Left ventricle myocardium superior (tissue), 1 donor: ENCODE measurements around the gene ZCCHC7. TPM values are rescaled to one million over a fixed set of nuclear protein-coding genes. Genes with fewer than 3 reads are reported as not detected.
"Not testable (repeated sequence)": the region's sequence is repeated elsewhere in the genome, so short reads cannot be mapped to it uniquely, and the experiment has no call there.

Experiments
- ATAC-seq: fragments of 200-7000 bp; cut with Tn5 transposase; one replicate; pipeline ENCODE4 v1.9.1; 2020; ENCODE audit warnings: mild to moderate bottlenecking, moderate library complexity
- DNase-seq: peaks from one replicate; pipeline ENCODE4 v3.0.0-alpha.2; 2020
- intact Hi-C: fragments of 100-400 bp; cut with micrococcal nuclease; formaldehyde crosslinking; loops from one replicate; pipeline ENCODE4 v1.11.0; 2022
- total RNA-seq: library from RNA; stranded (reverse); fragmentation: NEBNext Ultra II Directional; extraction: Animal tissue kit (Norgen Biotek cat#: 25700); gene quantifications from one replicate; pipeline ENCODE4 v1.2.1, GENCODE V29; 2021
- donor health status: DM: no; HTN: yes; CAD: no; lungs with severe emphysema.

The ZCCHC7 gene
- total RNA-seq, 1 donor from 2014 or later: 9.0 TPM

DNA sequence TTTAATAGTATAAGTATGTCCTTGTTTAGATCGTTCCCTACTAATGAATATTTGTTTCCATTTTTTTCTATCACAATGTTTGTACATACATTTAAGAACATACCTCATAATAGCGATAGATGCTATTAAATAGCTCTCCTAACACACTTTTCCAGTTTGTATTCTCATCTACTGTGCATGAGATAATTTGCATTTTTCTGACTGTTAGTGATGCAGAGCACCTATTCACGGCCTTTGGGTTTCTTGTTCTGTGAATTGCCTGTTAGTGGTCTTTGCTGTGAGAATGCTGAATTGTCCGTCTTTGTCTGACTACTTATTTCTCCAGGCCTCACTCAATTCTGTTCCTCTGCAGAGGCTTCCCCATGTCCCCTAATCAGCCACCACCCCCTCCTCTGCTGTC is 5.9 kb upstream of the ZCCHC7 start:
- DNase-seq, intact Hi-C loops, ATAC-seq: not testable (repeated sequence)

DNA sequence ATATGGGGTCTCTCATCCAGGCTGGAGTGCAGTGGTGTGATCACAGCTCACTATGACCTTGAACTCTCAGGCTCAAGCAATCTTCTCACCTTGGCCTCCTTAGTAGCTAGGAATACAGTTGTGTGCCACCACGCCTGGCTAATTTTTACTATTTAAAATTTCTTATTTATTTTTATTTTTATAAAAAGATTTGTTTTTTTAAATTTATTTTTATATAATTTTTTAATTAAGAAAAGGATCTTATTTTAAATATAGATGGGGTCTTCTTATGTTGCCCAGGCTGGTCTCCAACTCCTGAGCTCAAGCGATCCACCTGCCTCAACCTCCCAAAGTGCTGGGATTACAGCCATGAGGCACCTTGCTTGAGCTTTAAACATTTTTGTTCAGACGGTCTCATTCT is 2.4 kb upstream of the ZCCHC7 start:
- no peak for ATAC-seq
- DNase-seq: no peak
- intact Hi-C loops: no loop called here

DNA sequence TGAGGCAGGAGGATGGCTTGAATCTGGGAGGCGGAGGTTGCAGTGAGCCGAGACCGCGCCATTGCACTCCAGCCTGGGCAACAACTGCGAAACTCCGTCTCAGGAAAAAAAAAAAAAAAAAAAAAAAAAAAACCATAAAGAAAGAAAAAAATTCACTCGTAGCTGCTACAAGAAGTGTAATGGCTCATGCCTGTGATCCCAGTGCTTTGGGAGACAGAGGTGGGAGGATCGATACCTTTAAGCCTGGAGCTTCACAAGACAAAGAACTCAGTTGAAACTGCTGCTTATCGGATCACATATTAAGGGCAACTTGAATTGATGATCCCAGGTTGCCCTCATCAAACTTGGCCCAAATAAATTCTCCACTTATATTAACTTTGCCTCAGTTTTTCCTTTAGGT is 1.0 kb upstream of the ZCCHC7 start:
- ATAC-seq: no peak
- intact Hi-C loops: no loop called here
- DNase-seq: no peak

DNA sequence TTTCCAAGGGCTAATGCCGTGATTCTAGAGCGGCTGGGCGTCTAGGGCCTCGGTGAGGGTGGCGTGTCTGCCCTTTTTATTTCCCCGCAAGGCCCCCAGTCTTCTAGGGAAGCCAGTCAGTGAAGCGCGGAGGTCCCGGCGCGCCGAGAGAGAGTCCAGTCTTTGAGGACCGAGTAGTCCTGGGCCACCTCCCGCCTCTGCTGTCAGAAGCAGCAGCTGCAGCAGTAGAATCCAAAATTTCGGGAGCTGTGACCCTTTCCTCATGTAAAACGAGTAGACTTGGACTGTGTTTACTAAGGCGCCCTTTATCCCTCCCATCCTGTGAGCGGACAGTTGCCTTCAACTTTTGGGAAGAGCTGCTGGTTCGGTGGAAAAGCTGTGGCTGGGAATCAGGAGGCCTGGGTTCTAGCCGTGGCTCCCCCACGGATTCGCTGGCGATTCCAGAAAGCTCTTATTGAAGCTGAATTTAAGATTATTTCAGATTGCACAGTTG is 515 bp downstream of the ZCCHC7 start:
- intact Hi-C loops, DNase-seq: not testable (repeated sequence)
- ATAC-seq: peak; percentile 54

DNA sequence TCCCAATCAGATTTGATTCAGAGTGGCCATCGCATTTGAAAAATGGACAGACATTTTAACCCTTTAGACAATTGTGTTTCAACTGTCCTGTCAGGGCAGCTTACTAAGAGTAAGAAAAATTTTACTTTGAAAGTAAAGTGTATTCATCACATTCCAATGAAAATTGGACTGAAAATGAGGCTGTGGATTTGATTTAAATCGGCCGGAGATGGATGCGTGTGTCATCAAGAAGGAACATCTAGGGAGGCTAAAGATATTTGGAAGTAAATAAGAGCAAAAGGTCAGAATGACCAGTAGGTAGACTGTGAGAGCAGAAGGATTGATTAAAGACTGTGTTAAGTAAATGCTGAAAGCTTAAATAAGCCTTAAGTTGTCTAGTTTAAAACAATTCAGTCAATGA is 1.5 kb downstream of the ZCCHC7 start:
- intact Hi-C loops: no loop called here

DNA sequence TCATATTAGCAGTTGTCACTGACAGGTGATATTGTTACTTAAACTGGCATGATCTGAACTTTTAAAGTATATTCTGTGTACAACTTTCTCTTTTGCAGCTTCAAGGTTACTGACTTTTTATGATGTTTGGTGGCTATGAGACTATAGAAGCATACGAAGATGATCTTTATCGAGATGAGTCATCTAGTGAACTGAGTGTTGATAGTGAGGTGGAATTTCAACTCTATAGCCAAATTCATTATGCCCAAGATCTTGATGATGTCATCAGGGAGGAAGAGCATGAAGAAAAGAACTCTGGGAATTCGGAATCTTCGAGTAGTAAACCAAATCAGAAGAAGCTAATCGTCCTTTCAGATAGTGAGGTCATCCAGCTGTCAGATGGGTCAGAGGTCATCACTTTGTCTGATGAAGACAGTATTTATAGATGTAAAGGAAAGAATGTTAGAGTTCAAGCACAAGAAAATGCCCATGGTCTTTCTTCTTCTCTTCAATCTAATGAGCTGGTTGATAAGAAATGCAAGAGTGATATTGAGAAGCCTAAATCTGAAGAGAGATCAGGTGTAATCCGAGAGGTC is 5.9 kb downstream of the ZCCHC7 start:
- ATAC-seq (no peak), DNase-seq (no peak)
- intact Hi-C loops: no loop called here

More for the DNA sequence above, 1.5 kb downstream of the ZCCHC7 start:
- ATAC-seq: no peak
- no peak for DNase-seq

DNA sequence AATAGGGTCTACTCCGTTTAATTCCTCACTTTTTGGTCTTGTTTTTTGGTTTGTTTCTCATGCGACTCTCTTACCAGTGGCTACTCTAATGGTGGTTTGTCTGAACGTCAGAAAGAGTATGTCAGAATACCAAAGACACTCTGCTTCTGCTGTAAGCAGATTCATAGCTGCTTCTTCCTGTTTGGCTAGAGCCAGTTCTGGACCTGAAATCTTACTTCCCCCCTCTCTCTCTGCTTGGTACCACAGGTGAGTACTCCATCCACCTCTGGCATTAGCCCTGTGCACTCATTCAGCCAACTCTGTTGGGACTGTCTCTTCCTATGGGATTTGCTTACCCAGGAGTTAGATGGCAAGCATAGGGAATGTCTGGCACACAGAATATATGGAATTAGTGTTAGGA is 6.6 kb downstream of the ZCCHC7 start:
- DNase-seq: no peak
- intact Hi-C loops: no loop called here
- no peak for ATAC-seq

DNA sequence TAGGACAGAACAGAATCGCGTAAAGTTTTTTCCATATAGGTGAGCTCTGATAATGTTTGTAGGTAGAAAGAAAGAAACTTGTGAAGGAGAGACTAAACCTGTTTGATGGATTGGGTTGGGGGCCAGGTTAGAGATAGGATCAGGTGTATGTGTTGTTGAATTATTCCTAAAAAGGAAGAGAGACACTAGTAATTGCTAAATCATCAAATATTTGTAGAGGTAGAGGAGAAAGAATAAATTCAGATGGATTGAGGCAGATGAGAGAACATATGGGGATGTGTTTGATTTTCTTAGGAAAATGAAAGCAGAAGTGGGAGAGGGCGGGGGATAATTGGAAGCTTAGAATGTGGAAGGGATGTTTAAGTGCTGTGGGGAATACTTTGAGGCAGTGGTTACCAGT is 7.7 kb downstream of the ZCCHC7 start:
- DNase-seq: no peak
- intact Hi-C loops: no loop called here
- ATAC-seq: no peak

DNA sequence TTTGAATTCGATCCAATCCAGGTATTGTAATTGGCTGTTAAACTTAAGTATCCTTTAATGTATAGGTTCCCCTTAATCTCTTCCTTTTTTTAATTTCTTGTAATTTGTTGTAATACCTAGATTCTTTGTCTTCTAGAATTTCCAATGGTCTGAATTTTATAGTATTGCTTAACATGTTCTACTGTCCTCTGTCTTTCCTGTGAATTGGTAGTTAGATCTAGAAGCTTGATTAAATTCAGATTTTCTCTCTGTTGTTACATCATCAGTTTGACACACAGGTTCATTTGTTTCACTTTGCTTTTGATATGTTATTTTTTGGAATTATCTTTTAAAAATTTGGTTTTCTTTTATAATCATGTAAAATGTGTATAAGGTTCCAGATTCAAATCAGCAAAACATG is 13.8 kb downstream of the ZCCHC7 start:
- ATAC-seq (no peak), DNase-seq (no peak)
- intact Hi-C loops: no loop called here

DNA sequence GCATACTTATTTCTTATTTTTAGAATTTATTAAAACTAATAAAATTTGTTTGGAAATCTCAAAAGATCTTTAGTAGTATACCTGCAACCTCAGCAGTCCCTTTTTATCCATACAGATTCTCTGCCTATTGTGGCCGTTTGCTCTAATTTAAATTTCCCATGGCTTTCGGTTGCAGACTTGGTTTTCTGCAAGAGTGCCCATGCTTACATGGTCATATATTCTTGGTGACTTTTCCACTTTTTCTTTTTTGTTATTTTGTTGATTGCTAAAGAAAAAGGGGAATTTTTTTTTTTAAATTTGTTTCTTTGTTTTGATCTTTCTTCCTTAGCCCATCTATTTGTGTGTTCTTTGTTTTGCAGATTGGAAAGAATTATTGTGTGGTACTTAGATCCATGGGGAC is 20.6 kb downstream of the ZCCHC7 start:
- intact Hi-C loops: no loop called here
- no peak for ATAC-seq
- no peak for DNase-seq

DNA sequence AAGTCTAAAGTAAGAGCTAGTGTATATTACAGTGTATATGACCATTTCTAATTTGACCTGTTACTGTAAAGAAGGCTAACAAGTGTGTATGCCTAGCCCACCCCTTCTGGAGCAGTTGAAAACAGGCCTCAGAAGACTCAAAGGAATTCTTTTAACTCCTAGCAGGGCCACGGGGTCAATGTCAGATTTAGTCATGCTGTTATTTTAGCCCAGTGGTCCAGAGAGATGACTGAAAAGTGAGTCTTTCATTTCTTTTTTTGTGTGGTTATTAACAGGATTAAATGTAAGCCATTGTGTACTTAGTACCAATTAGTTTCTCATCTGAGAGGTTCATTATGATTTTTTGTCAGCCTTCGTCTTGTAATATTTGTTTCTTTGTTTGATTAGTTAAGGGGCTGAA is 24.4 kb downstream of the ZCCHC7 start:
- ATAC-seq (no peak), DNase-seq (no peak)
- intact Hi-C loops: no loop called here

DNA sequence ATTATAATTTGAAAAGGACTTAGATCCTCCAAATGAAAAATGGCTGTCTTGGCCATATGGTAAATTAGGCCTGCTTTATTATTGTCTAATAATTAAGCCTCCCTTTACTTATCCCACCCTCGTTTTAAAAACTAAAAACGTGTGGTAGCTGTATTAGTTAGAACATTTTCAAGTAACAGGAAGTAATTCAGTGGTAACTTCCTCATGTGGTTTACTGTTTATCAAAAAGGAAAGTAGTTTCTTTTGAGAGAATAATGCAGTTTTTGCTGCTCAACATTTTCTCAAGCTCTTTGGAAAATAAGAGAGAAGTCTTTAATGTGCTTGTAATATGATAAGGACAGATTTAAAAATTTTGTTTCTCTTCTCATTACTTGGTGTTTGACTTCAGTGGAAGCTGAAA is 26.0 kb downstream of the ZCCHC7 start:
- no peak for DNase-seq
- no peak for ATAC-seq
- intact Hi-C loops: no loop called here

DNA sequence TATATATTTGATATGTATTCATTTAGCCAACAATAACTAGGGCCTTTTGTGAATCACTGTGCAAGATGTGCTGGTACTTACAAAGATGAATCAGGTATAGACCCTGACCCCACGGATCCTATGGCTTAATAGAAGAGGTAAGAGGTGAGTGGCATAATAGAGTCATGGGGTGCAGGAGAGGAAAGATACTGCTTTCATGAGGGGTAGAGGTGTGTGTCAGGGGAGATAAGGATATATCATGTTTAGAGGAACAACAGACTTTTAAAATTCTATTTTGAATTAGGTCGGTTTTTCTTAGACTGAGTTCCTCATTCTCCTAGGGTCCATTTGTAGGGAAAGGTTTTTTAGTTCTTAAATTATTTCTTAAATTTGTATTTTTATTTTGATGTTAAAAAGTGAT is 27.8 kb downstream of the ZCCHC7 start:
- ATAC-seq (no peak), DNase-seq (no peak)
- intact Hi-C loops: no loop called here

DNA sequence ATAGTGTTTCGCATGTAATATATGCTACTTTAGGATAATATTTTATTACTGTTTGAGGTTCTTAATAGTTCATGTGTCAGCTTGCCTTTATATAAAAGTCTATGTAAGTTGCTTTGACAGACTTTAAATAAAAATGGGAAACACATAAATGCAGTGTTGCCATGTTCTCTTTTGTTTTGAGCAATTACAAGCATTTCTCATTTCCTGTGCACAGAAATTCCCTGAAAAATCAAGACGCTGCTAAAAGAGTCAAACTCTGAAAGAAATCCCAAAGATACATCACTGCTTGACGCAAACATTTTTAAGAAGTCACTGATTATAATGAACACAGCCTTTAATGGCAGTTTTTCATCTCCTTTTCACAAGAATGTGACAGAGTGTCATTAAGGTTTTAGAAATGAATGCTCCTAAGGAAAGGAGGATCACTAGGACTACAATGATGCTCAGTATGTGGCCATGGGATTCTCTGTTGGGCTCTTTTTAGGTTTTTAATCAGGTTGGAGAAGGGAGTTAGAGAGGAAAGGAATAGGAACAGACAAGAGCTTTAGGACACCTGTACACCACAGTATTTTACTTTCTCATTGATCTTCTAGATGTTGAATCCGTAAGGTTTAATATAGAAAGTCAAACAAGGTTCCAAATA is 29.4 kb downstream of the ZCCHC7 start:
- intact Hi-C loops: no loop called here
- ATAC-seq: no peak
- no peak for DNase-seq

DNA sequence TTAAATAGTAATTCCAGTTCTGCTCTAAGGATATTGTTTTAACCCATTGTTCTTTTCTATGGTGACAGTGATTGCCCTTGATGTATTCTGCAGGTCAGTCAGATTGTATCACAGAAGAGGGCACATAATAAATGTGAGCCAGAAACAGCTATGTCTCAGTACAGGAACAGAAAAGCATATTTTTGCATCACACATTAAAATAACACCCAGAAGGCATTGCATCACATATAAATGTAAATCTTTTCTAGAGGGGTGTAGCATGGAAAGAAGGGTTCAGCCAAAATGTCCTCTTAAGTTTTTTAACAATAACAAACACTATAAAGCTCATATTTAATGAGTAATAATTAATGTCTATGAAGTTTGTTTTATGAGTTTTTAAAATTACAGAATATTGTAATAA is 30.0 kb downstream of the ZCCHC7 start:
- ATAC-seq (no peak), DNase-seq (no peak)
- intact Hi-C loops: no loop called here

DNA sequence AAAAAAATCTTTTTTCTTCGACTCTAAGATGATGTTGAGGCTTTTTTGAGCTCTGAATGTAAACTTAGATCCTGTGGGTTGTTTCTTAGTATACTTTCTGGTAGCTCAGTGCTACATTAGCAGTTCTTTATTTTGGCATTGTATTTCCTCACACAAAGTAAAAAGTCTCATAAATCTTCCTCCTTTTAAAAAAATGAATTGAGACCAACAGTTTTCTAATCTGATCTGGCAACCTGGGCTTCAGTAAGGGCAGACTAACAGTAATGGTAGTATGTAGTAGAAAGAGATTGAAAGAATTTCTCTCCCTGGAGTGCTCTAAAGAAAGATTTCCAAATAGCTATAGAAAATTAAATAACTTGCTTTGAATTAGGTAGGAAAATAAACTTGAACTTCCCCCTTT is 31.4 kb downstream of the ZCCHC7 start:
- no peak for DNase-seq
- intact Hi-C loops: no loop called here

DNA sequence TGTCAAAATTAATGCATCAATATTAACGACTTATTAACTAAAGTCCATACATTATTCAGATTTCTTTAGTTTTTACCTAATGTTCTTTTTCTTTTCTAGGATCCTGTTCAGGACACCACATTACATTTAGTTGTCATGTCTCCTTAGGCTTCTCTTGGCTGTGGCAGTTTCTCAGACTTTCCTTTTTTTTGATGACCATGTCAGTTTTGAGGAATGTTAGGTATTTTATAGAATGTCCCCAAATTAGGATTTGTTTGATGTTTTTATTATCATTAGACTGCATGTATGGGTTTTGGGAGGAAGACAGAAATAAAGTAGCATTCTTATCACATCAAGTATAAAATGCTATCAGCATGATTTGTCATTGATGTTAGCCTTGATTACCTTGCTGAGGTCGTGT is 32.0 kb downstream of the ZCCHC7 start:
- DNase-seq (no peak), ATAC-seq (no peak)

More for the DNA sequence above, 31.4 kb downstream of the ZCCHC7 start:
- ATAC-seq: no peak

DNA sequence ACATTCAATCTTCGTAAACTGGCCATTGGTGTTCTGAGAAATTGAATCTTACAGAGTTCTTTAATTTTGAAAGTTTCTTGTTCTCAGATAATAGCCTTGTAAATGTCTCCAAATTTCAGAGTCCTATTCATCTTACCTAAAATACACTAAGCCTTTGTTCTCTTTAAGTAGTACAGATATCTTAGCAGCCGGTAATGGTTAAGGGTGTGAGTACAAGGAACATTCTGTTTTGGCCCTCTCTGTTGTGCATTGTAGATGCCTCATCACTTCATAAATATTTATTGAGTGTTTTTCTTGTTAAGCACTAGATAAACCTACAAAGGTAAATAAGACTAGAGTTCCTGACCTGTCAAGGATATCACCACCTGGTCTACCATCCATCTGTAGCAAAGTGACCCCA is 35.2 kb downstream of the ZCCHC7 start:
- no peak for DNase-seq
- no peak for ATAC-seq
- intact Hi-C loops: no loop called here

More for the DNA sequence above, 32.0 kb downstream of the ZCCHC7 start:
- intact Hi-C loops: no loop called here

DNA sequence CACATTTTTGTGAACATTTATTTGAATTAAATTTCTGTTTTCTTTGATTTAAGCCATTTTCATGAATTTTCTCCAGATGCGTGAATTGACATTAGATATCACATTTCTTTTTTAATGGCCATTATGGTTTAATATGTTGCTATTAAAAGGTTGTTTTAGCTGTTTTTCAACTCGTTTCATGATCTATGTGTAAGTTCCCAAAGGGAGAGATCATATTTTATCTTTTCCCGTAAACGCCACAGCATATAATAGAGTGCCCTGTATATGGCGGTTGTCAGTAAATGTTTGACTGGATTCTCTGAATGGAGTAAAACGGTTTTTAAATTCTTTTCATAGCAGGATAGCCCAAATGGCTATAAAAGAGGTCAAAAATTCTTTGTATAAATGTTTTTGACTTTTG is 35.8 kb downstream of the ZCCHC7 start:
- ATAC-seq: no peak
- no peak for DNase-seq
- intact Hi-C loops: no loop called here

DNA sequence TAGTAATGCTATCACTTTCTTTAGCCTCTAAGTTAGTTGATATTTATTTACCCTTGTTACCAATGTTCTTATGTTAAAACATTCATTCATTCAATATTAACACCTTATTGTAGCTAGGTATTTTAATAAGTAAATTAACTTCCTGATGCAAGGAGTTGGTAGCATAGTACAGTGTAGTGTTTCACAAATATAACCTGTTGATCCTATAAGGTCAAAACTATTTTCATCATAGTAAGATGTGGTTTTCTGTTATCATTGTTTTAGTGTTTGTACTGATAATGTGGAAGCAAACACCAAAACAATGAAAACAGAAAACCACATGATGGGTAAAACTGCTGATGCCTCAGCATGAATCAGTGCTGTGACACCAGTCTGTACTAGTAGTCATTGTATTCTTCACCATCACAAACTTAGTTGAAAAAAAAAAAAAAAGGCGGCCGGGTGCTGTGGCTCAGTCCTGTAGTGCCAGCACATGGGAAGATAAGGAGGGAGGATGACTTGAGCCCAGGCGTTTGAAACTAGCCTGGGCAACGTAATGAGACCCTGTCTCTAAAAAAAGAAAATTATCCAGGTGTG is 36.5 kb downstream of the ZCCHC7 start:
- intact Hi-C loops: no loop called here
- ATAC-seq (no peak), DNase-seq (no peak)
